ENCODE data around the gene MSMO1.
"Not testable (repeated sequence)": the region's sequence is repeated elsewhere in the genome, so short reads cannot be mapped to it uniquely, and the experiment has no call there.

MSMO1 gene

GRCh38 chr4:165325732-165326512 is 1.5 kb upstream of the MSMO1 start:
- DNase-seq, result no peak

DNA sequence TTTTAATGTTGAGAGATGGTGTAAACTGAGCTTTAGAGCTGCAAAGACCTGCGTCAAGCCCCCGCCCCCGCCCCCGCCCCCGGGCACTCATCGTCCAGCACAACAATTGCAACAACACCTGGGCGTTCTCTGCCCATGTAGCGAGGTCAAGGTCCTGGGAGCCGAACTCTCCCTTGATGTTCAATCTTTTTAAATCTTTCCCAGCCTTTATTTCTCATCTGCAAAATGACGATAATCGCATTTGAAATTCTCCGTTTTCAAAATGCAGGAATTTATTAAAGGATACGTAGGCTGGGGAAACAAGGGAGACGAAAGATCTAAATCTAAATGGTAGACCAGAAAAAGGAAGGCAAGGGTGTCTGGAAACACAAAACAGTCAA is 648 bp upstream of the MSMO1 start:
- DNase-seq, result no peak

GRCh38 chr4:165328101-165328425 is 594 bp downstream of the MSMO1 start:
- DNase-seq, result no peak

DNA sequence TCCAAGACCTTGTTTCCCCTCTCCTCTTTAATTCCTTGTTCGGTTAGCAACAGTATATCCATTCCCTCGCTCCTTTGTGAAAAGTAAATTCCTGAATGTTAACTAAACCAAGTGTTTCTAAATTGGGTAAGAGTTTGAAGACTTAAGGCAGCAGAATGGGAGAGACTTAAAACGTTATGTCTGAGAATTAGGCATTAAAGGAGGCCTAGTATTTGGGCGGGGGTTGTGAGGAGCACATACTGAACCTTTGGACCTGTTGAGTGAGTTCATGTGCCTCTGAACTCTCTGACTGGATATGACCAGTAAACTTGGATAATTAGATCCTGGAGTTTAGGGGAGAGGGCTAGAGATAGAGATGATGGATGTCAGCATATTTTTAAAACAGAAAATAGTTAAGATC is 1.2 kb downstream of the MSMO1 start:
- DNase-seq, result no peak

- DNase-seq, result no peak
Observed at GRCh38 chr4:165330071-165330470, 2.6 kb downstream of the MSMO1 start.

- no peak for DNase-seq
Observed at GRCh38 chr4:165330666-165331065, 3.2 kb downstream of the MSMO1 start.

DNA sequence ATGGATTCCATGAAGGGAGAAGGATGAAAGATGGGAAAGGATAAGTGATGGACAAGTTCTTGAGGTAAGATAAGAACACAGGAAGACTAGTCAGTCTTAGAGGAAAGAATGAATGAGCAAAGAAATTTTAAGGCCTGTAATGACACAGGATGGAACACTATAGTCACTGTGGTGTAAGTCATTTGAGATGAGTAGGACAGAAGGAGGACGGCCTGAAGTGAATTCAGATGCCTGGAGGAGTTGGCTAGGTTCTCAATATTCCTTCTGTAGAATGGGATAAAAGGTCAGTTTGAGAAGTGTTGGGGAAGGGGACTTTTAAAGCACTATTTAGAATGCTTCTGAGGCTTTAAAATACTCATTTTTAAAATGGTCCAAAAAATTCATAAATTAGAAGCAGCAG is 3.9 kb downstream of the MSMO1 start:
- no peak for DNase-seq

DNA sequence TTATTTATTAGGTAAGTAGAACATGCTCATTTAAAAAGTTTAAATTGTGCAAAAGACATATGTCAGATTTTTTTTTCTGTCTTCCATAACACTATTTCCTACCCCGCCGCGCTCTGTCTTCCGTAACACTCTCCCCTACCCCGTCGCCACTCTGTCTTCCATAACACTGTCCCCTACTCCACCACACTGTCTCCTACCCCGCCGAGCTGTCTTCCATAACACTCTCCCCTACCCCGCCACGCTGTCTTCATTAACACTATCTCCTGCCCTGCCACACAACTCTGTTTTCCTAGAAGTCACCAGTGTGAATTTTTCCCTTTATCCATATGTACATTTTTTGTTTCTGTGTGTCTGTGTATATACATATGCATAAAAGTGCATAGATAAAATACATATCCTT is 4.4 kb downstream of the MSMO1 start:
- DNase-seq, result no peak

DNA sequence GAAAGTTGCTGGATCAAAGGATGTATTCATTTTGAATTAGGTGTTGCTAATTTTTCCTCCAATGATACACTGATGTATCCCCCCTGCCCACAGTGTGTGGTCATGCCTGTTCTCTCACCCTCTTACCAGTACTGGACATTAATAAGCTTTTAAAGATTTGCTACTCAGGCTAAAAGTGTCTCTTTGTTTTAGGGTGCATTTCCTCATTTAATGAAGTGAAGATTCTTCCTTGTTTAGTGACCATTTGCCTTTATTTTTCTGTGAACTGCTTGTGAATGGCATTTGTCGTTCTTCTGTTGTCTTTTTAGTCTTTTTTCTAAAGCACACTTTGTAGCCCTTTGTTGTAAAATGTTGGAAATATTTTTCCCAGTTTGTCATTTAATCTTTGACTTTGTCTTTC is 5.0 kb downstream of the MSMO1 start:
- DNase-seq, result no peak

GRCh38 chr4:165335163-165335703 is 7.8 kb downstream of the MSMO1 start:
- no peak for DNase-seq

DNA sequence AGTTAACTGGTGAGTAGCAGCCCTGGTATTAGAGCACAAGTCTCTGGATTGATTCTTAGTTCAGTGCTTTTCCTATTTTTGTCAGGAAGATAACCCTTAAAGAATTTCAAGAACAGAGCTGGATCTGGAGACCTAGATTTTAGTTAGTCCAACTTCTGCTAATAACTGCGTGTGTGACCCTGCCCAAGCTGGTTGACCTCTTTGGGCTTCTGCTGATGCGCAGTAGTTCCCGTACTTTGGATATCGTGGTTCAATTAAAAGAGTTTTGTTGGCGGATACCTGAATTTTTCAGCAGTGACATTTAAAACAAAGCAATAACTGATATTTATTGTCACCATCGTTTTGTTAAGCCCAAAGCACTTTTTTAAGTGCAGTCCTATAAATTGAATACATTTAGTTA is 9.3 kb downstream of the MSMO1 start:
- DNase-seq, result no peak

DNA sequence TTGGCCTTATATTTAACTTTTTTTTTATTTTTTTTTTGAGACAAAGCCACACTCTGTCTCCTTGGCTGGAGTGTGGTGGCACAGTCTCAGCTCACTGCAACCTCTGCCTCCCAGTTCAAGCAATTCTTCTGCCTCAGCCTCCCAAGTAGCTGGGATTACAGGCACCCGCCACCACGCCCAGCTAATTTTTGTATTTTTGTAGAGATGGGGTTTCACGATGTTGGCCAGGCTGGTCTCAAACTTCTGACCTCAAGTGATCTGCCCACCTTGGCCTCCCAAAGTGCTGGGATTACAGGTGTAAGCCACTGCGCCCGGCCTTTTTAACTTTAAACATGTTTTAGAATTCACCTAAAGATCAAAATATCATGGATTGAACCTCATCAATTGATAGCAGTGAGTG is 14.9 kb downstream of the MSMO1 start:
- DNase-seq, result not testable (repeated sequence)

DNA sequence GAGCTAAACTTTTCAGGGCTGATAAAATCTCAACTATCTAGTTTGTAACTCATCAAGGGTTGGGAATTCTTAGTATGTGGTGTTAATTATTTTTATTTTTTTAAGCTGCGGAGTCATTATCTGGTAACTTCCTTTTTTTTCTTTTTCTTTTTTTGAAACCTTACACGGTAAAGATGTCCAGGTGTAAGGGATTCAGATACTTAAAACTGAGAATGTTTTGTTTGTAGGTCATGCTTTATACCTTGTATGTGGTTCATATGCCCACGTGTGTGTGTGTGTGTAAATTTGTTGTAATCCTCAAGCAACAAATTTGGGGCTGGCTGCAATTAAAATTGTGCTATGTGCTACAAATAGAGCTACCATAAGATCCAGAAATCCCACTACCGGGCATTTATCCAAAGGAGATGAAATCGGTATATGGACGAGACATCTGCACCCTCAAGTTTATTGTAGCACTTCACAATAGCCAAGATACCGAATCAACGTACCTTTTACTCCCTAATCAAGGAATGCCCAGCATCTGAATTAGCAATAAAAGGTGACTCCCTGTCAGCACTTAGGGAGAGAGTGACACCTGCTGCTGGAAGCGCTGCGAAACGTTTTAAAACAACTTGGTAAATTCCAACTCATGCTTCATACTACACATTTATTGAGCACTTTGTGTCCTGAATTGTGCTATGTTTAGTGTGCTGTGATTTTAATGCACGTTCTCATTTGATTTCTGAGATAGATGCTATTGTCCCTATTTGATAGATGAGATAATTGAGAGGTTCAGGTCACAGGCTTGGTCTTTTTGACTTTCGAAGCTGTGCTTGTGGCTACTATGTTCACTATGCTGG is 16.1 kb downstream of the MSMO1 start:
- no peak for DNase-seq

DNA sequence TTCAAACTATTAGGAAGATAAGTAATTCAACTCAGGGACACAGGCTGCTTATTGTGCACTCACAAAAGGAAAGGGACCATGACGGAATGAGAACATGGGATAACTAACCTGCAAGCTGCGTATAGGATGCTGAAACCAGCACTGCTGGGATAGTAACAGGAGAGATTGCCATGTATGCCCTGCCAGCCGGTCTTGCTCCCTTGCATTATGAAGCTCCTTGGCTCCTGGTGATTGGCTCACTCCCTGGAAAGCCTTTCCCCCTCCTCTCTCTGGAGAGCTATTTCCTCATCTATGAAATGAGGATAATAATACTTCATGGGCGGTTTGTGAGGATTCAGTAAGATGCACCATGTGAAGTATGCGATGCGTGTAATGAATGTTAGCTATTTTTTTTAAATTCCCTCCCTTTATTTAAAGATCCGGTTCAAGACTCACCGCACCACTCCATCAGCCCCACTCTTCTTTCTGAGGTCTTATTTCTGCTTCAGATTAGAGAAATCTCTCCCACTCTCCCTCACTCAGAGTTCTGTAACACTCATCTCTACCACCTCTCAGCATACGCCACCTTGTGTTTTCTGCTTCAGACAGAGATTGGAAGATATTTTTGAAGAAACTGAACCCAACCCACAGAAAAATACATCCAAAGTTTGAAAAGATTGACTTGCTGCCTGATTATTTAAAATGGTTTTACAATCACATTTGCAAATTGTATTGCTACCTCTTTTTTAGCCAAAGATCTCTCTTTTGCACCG is 18.4 kb downstream of the MSMO1 start:
- no peak for DNase-seq

- no peak for DNase-seq
Observed at GRCh38 chr4:165347647-165348569, 20.4 kb downstream of the MSMO1 start.

DNA sequence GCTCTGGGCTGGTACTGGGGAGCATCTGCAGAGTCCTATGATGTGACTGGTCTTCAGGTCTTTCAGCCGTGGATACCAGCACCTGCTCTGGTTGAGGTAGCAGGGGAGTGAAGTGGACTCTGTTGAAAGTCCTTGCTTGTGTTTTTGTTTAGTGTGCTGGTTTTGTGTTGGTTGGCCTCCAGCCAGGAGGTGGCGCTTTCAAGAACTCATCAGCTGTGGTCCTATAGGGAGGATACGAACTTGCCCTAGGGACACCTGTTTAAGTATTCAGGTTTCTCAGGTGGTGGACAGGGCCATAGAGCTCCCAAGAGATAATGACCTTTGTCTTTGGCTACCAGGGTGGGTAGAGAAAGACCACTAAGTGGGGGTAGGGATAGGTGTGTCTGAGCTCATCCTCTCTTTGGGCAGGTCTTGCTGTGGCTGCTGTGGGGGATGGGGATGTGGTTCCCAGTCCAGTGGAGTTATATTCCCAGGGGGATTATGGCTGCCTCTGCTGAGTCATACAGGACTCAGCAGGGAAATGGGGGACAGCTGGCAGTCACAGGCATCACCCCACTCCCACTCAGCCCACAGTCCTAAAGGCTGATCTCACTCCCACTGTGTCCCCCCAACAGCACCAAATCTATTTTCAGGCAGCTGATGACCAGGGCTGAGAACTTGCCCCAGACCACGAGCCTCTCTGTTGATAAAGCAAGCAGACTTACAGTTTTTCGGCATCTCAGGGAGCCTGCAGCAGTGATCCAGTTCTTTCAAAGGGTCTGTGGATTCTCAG is 24.1 kb downstream of the MSMO1 start:
- no peak for DNase-seq

- no peak for DNase-seq
Observed at GRCh38 chr4:165355900-165356300, 28.4 kb downstream of the MSMO1 start.

DNA sequence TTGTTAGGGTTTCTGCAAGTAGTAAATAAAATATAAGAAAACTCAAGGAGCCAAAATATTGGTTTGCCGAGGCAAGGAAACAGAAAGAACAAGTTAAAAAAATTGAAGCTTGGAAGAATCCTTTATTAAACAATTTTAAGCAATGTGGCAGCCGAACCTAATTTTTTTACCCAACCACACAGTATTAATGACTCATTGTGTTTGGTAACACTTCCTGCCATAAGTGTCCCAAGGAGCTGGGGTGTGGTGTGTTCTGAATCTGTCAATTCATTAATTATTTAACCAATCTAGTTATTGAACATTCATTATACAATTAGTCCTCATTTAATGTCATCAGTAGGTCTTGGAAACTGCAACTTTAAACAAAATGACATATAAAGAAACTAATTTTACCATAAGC is 32.0 kb downstream of the MSMO1 start:
- DNase-seq, result no peak

GRCh38 chr4:165360041-165360695 is 32.7 kb downstream of the MSMO1 start:
- DNase-seq, result no peak

- DNase-seq, result no peak
Observed at GRCh38 chr4:165360985-165361670, 33.7 kb downstream of the MSMO1 start.
